Caco-2 (cell line): Measurements from ENCODE around the gene SLX9. TPM values are rescaled to one million over a fixed set of nuclear protein-coding genes. Genes with fewer than 3 reads are reported as not detected.

ENCODE experiments used
- BruUV-seq: library from RNA; stranded (reverse); fragments of 400-500 nt; replicated peaks from 2 replicates; lab custom pipeline; 2021; lab: Mats Ljungman, UMichigan
- CTCF ChIA-PET: fragments of 300-600 bp; sonication (Branson Sonifier 250); formaldehyde crosslinking; loops from one replicate; lab custom pipeline; 2022; ENCODE audit warnings: antibody characterized with exemption; lab: Charles Lee
- POLR2A ChIA-PET: fragments of 300-600 bp; sonication (Branson Sonifier 250); formaldehyde crosslinking; loops from one replicate; lab custom pipeline; 2022; ENCODE audit warnings: antibody characterized with exemption; lab: Charles Lee
- DNase-seq, 2 experiments: peaks; one replicate each; pipeline versions ENCODE4 v3.0.0 to v3.0.0-alpha.2; 2020 to 2022
- H3K27me3 ChIP-seq: replicated peaks from 2 replicates; pipeline ENCODE4 v1.6.0; 2011; ENCODE audit warnings: low read length; ENCODE audit not compliant: control insufficient read depth, insufficient read depth
- H3K36me3 ChIP-seq: 2 replicates; pipeline ENCODE4 v1.5.1; 2011; ENCODE audit warnings: low read length; ENCODE audit not compliant: control insufficient read depth, insufficient read depth
- H3K4me1 ChIP-seq: fragments of 250-450 bp; sonication (Bioruptor Pico); 2 replicates; pipeline ENCODE4 v1.5.1; 2020; ENCODE audit warnings: mild to moderate bottlenecking
- H3K4me3 ChIP-seq: 2 replicates; pipeline ENCODE4 v1.5.1; 2011; ENCODE audit warnings: low read depth, mild to moderate bottlenecking, control low read depth, low read length
- H3K9me3 ChIP-seq: fragments of 250-450 bp; sonication (Bioruptor Pico); 2 replicates; pipeline ENCODE4 v1.5.1; 2020; ENCODE audit warnings: mild to moderate bottlenecking, moderate library complexity
- H3K27ac Mint-ChIP-seq: one replicate; pipeline ENCODE4 v1.8.0; 2022; ENCODE audit warnings: mixed read lengths; ENCODE audit not compliant: unreplicated experiment
- H3K27me3 Mint-ChIP-seq: one replicate; pipeline ENCODE4 v1.8.0; 2022; ENCODE audit warnings: mixed read lengths; ENCODE audit not compliant: insufficient read depth, unreplicated experiment
- H3K36me3 Mint-ChIP-seq: one replicate; pipeline ENCODE4 v1.8.0; 2022; ENCODE audit warnings: mild to moderate bottlenecking, mixed read lengths; ENCODE audit not compliant: insufficient read depth, unreplicated experiment
- H3K4me1 Mint-ChIP-seq: one replicate; pipeline ENCODE4 v1.8.0; 2022; ENCODE audit warnings: low read depth, mixed read lengths; ENCODE audit not compliant: unreplicated experiment
- H3K4me3 Mint-ChIP-seq: one replicate; pipeline ENCODE4 v1.8.0; 2022; ENCODE audit warnings: mild to moderate bottlenecking, moderate library complexity, mixed read lengths; ENCODE audit not compliant: unreplicated experiment
- H3K9me3 Mint-ChIP-seq: one replicate; pipeline ENCODE4 v1.8.0; 2022; ENCODE audit warnings: mixed read lengths; ENCODE audit not compliant: unreplicated experiment
- intact Hi-C: fragments of 100-400 bp; cut with micrococcal nuclease; formaldehyde crosslinking; loops from one replicate; pipeline ENCODE4 v1.10.0; 2022; ENCODE audit not compliant: unreplicated experiment
- total RNA-seq: library from RNA; stranded (reverse); gene quantifications from 2 replicates; pipeline ENCODE4 v1.2.3, GENCODE V29; 2022
- TF ChIP-seq, protein P1 (sequence below), 2 experiments: fragments of 200-600 bp in 1 of 2; IDR thresholded peaks; 1 replicate in 1 of 2; 2 replicates in 1 of 2; pipeline versions ENCODE4 v1.5.1 to v1.8.0; 2011 to 2022; ENCODE audit warnings: antibody characterized with exemption in 1 of 2, control low read depth in 1 of 2, inconsistent platforms in 1 of 2, low read depth in 1 of 2, low read length in 1 of 2, mild to moderate bottlenecking in 1 of 2, moderate library complexity in 1 of 2; ENCODE audit not compliant: insufficient read depth in 1 of 2, severe bottlenecking in 1 of 2, unreplicated experiment in 1 of 2

The SLX9 gene
- total RNA-seq, 1 experiment from 2014 or later, result 62.1 TPM

DNA sequence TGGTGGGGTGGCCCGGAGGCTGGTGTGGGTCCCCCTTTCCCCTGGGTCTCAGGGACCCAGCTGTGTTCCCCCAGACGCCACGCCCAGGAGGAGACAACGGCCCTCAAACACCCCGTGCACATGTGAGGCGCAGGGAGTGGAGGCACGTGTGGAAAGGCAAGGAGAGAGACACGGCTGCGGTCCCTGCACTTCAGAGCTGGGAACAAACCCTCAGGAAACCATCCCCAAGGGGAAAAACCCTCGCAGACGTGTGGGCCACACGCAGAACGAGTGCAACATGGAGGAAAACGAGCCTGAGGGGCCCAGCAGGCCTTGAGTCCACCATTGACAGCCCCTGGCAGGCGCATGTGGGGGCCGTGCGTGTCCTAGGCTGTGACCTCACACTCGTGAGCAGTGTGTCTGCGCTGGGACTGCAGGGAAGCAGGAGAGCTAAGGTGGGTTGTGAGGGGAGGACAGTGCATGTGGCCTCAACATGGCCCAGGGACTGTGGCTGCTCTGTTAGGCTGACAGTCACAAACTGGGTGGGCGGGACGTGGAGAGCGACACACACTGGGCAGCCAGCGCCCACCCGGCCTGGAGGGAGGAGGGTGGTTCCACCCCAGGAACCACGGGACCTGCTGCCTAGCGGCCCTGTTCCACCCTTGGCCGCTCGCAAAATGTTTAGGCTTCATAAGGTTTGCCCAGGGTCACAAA, 39.1 kb upstream of the SLX9 start:
- Mint-ChIP-seq H3K36me3 (no peaks in the 10 kb centered on the region), H3K4me1 (no peaks in the 10 kb centered on the region), H3K9me3 (no peaks in the 10 kb centered on the region), H3K4me3 (no peak overlapping the region), H3K27me3 (no peaks in the 10 kb centered on the region), H3K27ac (no peak overlapping the region)
- intact Hi-C loops, result no loop called here
- Histone ChIP-seq H3K4me3 (no peak overlapping the region), H3K4me1 (no peaks in the 10 kb centered on the region), H3K36me3 (no peaks in the 10 kb centered on the region), H3K9me3 (no peaks in the 10 kb centered on the region), H3K27me3 (no peaks in the 10 kb centered on the region; the same call in 1 of the 2 replicates)
- CTCF ChIA-PET, result no interaction called here
- BruUV-seq, result no TSS peak
- DNase-seq, result no peak
- POLR2A ChIA-PET, result no interaction called here
- TF ChIP-seq, protein P1, sequence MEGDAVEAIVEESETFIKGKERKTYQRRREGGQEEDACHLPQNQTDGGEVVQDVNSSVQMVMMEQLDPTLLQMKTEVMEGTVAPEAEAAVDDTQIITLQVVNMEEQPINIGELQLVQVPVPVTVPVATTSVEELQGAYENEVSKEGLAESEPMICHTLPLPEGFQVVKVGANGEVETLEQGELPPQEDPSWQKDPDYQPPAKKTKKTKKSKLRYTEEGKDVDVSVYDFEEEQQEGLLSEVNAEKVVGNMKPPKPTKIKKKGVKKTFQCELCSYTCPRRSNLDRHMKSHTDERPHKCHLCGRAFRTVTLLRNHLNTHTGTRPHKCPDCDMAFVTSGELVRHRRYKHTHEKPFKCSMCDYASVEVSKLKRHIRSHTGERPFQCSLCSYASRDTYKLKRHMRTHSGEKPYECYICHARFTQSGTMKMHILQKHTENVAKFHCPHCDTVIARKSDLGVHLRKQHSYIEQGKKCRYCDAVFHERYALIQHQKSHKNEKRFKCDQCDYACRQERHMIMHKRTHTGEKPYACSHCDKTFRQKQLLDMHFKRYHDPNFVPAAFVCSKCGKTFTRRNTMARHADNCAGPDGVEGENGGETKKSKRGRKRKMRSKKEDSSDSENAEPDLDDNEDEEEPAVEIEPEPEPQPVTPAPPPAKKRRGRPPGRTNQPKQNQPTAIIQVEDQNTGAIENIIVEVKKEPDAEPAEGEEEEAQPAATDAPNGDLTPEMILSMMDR (IDR thresholded peaks at IDR 0.05; ENCODE audit: insufficient read depth in 1 of 2, low read depth in 1 of 2, low read length in 1 of 2, severe bottlenecking in 1 of 2, unreplicated experiment in 1 of 2), result no peak

DNA sequence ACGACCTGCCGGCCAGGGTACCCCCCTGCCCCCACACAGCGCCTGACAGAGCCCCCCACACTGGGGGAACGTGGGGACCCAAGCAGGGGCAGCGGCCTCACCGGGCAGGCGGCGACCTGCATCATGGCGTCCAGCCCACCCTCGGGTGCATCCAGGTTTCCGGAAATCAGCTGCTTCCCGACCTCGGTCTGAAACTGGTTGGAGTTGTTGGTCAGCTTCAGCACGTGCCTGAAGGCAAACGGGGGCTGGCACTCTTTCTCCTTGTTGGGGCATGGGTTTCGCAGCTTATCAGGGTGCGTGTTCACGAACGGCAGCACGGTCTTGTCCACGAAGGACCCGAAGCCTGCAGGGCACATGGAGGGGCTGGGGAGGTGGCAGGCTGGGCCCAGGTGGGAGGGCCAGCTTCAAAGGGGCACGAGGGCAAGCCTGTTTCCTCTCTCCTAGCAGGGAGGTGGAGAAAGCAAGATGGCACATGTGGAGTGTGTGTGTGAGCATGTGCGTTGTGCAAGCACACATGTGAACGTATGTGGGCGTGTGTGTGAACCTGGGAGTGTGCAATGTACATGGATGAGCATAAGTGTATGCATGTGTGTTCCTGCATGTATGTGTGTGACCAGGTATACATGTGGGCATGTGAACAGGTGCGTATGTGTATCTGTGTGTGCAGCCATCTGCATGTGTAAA, 38.3 kb upstream of the SLX9 start:
- Mint-ChIP-seq H3K36me3 (no peaks in the 10 kb centered on the region), H3K9me3 (no peaks in the 10 kb centered on the region), H3K4me3 (no peak overlapping the region), H3K4me1 (no peaks in the 10 kb centered on the region), H3K27ac (no peak overlapping the region), H3K27me3 (no peaks in the 10 kb centered on the region)
- no peaks in the 10 kb centered on the region for H3K9me3 ChIP-seq
- intact Hi-C loops, result no loop called here
- POLR2A ChIA-PET, result no interaction called here
- DNase-seq, result no peak
- BruUV-seq, result no TSS peak
- no peaks in the 10 kb centered on the region; the same call in 1 of the 2 replicates for H3K27me3 ChIP-seq
- H3K36me3 ChIP-seq, result no peaks in the 10 kb centered on the region
- no peaks in the 10 kb centered on the region for H3K4me1 ChIP-seq
- TF ChIP-seq, protein P1 (IDR thresholded peaks at IDR 0.05; ENCODE audit: insufficient read depth in 1 of 2, low read depth in 1 of 2, low read length in 1 of 2, severe bottlenecking in 1 of 2, unreplicated experiment in 1 of 2), result no peak
- CTCF ChIA-PET, result no interaction called here
- no peak overlapping the region for H3K4me3 ChIP-seq

DNA sequence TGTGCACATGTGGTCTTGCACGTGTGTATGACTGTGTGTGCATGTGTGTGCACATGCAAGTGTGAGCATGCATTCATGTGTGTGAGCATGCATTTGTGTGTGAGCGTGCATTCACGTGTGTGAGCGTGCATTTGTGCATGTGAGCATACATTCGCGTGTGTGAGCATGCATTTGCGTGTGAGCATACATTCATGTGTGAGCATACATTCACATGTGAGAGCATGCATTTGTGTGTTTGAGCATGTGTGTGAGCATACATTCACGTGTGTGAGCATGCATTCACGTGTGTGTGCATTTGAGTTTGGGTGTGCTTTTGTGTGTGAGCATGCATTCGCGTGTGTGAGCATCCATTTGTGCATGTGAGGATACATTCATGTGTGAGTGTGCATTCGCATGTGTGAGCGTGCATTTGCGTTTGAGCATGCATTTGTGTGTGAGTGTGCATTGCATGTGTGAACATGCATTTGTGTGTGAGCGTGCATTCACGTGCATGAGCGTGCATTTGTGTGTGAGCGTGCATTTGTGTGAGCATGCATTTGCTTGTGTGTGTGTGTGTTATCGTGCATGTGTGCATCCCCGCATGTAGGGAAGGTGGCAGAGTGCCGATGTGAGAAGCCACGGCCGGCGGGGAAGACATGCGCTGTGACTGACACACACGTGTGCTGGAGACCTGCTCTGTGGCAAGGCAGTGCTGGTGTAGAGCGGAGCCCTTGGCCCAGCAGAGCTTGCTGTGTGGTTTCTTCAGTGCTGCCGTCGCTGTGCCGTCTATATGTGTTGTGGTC, 37.4 kb upstream of the SLX9 start:
- no peaks in the 10 kb centered on the region for H3K36me3 Mint-ChIP-seq
- DNase-seq, result no peak
- TF ChIP-seq, protein P1 (IDR thresholded peaks at IDR 0.05; ENCODE audit: insufficient read depth in 1 of 2, low read depth in 1 of 2, low read length in 1 of 2, severe bottlenecking in 1 of 2, unreplicated experiment in 1 of 2), result no peak
- ChIA-PET CTCF (no interaction called here), POLR2A (no interaction called here)
- H3K4me1 ChIP-seq, result no peaks in the 10 kb centered on the region
- intact Hi-C loops, result no loop called here
- H3K9me3 ChIP-seq, result no peaks in the 10 kb centered on the region
- H3K27me3 ChIP-seq, result no peaks in the 10 kb centered on the region; the same call in 1 of the 2 replicates
- H3K4me1 Mint-ChIP-seq, result no peaks in the 10 kb centered on the region
- H3K27me3 Mint-ChIP-seq, result no peaks in the 10 kb centered on the region
- no peak overlapping the region for H3K4me3 Mint-ChIP-seq
- no peak overlapping the region for H3K4me3 ChIP-seq
- no peaks in the 10 kb centered on the region for H3K36me3 ChIP-seq
- no peak overlapping the region for H3K27ac Mint-ChIP-seq
- H3K9me3 Mint-ChIP-seq, result no peaks in the 10 kb centered on the region
- no TSS peak for BruUV-seq
